Endothelial cell (in vitro differentiated cells): ENCODE data around the gene OR2A25. TPM values are rescaled to one million over a fixed set of nuclear protein-coding genes. Genes with fewer than 3 reads are reported as not detected.

ENCODE experiments used
- DNase-seq: peaks from one replicate; pipeline ENCODE4 v3.0.0; 2021; ENCODE audit warnings: low spot score
- H3K27ac Mint-ChIP-seq: one replicate; pipeline ENCODE4 v1.8.0; 2021; ENCODE audit warnings: mixed read lengths, inconsistent platforms; ENCODE audit not compliant: unreplicated experiment
- H3K27me3 Mint-ChIP-seq: one replicate; pipeline ENCODE4 v1.8.0; 2021; ENCODE audit warnings: mild to moderate bottlenecking, moderate library complexity, mixed read lengths, inconsistent platforms; ENCODE audit not compliant: unreplicated experiment
- H3K36me3 Mint-ChIP-seq: one replicate; pipeline ENCODE4 v1.8.0; 2021; ENCODE audit warnings: mild to moderate bottlenecking, low read depth, mixed read lengths, inconsistent platforms; ENCODE audit not compliant: unreplicated experiment
- H3K4me1 Mint-ChIP-seq: one replicate; pipeline ENCODE4 v1.8.0; 2021; ENCODE audit warnings: mild to moderate bottlenecking, mixed read lengths, inconsistent platforms; ENCODE audit not compliant: unreplicated experiment
- H3K4me3 Mint-ChIP-seq: one replicate; pipeline ENCODE4 v1.8.0; 2021; ENCODE audit warnings: mild to moderate bottlenecking, mixed read lengths, inconsistent platforms; ENCODE audit not compliant: unreplicated experiment
- H3K9me3 Mint-ChIP-seq: one replicate; pipeline ENCODE4 v1.8.0; 2021; ENCODE audit warnings: mixed read lengths, inconsistent platforms; ENCODE audit not compliant: unreplicated experiment
- total RNA-seq: library from RNA; stranded (reverse); fragmentation: NEBNext Ultra II Directional; extraction: Animal tissue kit (Norgen Biotek cat#: 25700); gene quantifications from one replicate; pipeline ENCODE4 v1.2.1, GENCODE V29; 2021; ENCODE audit not compliant: unreplicated experiment
- TF ChIP-seq, protein P1 (sequence below): fragments of 200-600 bp; sonication (generic); IDR thresholded peaks from one replicate; pipeline ENCODE4 v1.5.0; 2021; ENCODE audit warnings: antibody characterized with exemption; ENCODE audit not compliant: unreplicated experiment

Gene OR2A25
- total RNA-seq, 1 donor from 2014 or later = not detected

DNA sequence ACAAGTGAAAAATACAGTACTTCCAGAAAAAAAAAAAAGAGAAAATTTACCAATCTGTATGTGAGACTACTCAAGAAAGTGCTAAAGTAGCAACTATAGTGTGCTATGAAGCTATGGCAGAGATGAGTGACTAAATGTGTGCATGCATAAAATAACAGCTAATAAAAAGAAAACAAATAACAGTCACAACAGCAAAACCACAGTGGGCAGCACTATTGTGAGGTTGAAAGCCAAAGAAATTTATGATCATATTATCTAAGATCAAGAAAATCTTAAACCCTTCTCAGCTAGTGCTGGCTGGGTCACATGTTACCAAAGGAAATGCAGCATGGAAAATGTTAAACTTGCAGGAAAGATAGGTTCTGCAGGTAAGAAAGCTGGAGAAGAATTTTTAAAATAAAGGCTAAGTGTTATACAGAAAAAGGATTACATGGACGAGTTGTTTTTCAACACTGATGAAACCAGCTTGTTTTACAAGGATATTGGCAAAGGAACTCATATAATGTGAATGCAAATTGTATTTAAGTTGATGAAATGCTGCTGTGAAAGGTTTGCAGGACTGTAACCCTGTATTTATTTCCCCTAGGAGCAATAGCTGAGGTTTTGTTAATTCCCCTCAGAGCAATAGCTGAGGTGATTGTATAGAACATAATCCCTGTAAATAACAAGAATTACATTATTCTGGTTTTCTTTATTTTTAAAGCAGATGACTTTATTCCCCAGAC lies 36.5 kb upstream of the OR2A25 start:
- H3K27me3 Mint-ChIP-seq = no peaks in the 10 kb centered on the region
- TF ChIP-seq, protein P1, sequence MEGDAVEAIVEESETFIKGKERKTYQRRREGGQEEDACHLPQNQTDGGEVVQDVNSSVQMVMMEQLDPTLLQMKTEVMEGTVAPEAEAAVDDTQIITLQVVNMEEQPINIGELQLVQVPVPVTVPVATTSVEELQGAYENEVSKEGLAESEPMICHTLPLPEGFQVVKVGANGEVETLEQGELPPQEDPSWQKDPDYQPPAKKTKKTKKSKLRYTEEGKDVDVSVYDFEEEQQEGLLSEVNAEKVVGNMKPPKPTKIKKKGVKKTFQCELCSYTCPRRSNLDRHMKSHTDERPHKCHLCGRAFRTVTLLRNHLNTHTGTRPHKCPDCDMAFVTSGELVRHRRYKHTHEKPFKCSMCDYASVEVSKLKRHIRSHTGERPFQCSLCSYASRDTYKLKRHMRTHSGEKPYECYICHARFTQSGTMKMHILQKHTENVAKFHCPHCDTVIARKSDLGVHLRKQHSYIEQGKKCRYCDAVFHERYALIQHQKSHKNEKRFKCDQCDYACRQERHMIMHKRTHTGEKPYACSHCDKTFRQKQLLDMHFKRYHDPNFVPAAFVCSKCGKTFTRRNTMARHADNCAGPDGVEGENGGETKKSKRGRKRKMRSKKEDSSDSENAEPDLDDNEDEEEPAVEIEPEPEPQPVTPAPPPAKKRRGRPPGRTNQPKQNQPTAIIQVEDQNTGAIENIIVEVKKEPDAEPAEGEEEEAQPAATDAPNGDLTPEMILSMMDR = no peak
- no peak for DNase-seq
- no peak overlapping the region for H3K4me3 Mint-ChIP-seq
- H3K36me3 Mint-ChIP-seq = no peaks in the 10 kb centered on the region
- no peaks in the 10 kb centered on the region for H3K9me3 Mint-ChIP-seq
- H3K27ac Mint-ChIP-seq = no peak overlapping the region
- H3K4me1 Mint-ChIP-seq = peaks cover 9% of the 10 kb centered on the region

DNA sequence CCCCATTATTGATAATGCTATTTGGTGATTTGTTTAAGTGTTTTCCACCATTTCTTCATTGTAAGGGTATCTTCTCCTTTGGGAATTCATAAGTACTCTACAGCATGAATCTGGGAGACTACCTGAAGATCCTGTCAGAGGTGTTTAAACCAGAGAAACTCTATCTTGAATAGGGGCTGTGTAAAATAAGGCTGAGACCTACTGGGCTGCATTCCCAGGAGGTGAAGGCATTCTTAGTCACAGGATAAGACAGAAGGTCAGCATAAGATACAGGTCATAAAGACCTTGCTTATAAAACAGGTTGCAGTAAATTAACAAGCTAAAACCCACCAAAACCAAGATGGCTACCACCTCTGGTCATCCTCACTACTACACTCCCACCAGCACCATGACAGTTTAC lies 34.2 kb upstream of the OR2A25 start:
- Mint-ChIP-seq H3K4me1 (peaks cover 9% of the 10 kb centered on the region), H3K36me3 (no peaks in the 10 kb centered on the region)
- DNase-seq = no peak

DNA sequence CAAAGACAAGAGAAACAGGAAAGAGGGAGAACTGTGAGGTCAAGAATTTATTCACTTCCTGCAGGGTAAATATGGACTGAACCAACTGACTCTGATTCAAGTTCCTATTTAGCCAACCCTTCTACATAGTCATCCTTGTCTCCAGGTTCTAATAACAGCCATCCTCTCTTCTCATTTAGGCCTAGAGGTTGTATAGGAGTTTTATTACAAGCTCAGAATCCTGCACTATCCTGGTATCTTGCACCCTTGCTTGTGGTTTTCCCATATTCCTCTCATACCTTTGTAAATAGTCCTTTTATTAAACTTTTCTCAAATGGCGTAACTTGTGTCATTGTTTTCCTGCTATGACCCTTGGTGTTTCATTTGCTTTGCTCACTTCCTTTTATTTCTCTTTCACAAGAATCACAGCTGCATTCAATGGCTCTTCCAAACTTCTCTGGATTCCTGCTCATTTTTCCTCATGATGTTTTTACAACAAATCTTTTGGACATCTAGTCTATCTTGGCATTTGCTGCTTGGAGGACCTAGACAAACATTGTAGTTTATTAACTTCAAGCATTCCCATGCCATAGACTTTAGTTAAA lies 33.2 kb upstream of the OR2A25 start:
- no peaks in the 10 kb centered on the region for H3K27me3 Mint-ChIP-seq
- no peaks in the 10 kb centered on the region for H3K36me3 Mint-ChIP-seq
- TF ChIP-seq, protein P1 = no peak
- H3K9me3 Mint-ChIP-seq = no peaks in the 10 kb centered on the region
- no peak overlapping the region for H3K4me3 Mint-ChIP-seq
- no peak for DNase-seq
- peaks cover 9% of the 10 kb centered on the region for H3K4me1 Mint-ChIP-seq
- H3K27ac Mint-ChIP-seq = no peak overlapping the region

More for the DNA sequence above, 34.2 kb upstream of the OR2A25 start:
- TF ChIP-seq, protein P1 = no peak
- Mint-ChIP-seq H3K27ac (no peak overlapping the region), H3K9me3 (no peaks in the 10 kb centered on the region), H3K27me3 (no peaks in the 10 kb centered on the region), H3K4me3 (no peak overlapping the region)

DNA sequence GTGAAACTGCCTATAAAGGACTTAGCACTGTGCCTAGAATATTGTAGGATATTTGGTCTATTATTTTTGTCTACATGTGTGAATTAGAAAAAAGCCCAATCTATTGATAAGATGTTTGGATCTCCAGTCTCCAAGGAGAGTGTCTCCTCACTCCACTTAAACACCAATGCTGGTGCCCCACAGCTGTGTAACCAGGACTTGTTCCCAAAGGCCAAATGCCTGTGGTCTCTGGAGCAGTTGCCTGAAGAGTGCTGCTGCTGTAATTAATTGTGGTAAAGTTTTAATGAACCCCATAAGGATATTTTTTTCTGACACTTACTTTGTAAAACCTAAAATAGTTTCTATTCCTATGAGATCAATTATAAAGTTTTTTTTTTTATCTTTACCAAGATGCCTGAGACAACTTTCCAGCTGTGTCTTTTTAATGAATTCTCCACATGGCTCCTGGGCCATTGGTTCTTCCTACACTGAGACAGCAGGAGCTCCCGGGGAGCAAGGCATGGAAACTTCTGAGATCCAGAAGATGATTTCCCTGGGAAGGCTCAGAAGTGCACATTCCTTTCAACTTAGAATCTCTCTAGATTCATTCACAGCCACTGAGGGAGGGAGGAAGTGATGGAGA lies 32.1 kb upstream of the OR2A25 start:
- Mint-ChIP-seq H3K4me1 (peaks cover 9% of the 10 kb centered on the region), H3K4me3 (no peak overlapping the region), H3K27ac (no peak overlapping the region), H3K9me3 (no peaks in the 10 kb centered on the region), H3K36me3 (no peaks in the 10 kb centered on the region), H3K27me3 (no peaks in the 10 kb centered on the region)
- DNase-seq = no peak
- TF ChIP-seq, protein P1 = no peak

DNA sequence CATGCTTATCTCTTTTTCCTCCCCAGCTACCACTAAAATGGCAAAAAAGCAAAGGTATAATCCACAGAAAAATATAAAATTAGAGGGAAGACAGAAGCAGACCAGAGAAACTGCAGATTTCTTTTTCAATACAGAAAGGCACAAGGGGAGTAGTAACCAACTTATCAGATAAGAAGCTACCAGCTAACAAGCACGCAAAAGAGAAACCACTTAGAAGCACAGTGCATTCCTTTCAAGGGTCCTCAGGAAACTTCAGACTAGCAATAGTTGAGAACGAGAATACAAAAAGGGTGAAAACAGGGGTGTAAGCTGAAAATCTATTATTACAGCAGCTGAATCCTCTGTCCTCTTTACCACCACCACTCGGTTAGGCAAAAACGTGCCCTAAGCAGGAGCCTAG lies 30.7 kb upstream of the OR2A25 start:
- TF ChIP-seq, protein P1 = no peak

More for the DNA sequence above, 30.7 kb upstream of the OR2A25 start:
- no peak overlapping the region for H3K27ac Mint-ChIP-seq
- H3K27me3 Mint-ChIP-seq = no peaks in the 10 kb centered on the region
- H3K4me1 Mint-ChIP-seq = peaks cover 6% of the 10 kb centered on the region
- no peak for DNase-seq
- H3K9me3 Mint-ChIP-seq = no peaks in the 10 kb centered on the region
- no peaks in the 10 kb centered on the region for H3K36me3 Mint-ChIP-seq
- no peak overlapping the region for H3K4me3 Mint-ChIP-seq
